HEK293 (cell line): Measurements from ENCODE around the gene PIK3R4.

Experiments used
- ATF2 ChIP-seq: fragments of 450-650 bp; formaldehyde crosslinking; IDR thresholded peaks from 2 replicates; pipeline ENCODE4 v1.5.1; 2016; ENCODE audit warnings: missing biosample characterization, missing genetic modification characterization, low read depth
- FEZF1 ChIP-seq: fragments of 450-650 bp; formaldehyde crosslinking; IDR thresholded peaks from 2 replicates; pipeline ENCODE4 v1.5.1; 2016; ENCODE audit warnings: missing biosample characterization, missing genetic modification characterization
- GLIS1 ChIP-seq: fragments of 450-650 bp; formaldehyde crosslinking; IDR thresholded peaks from 2 replicates; pipeline ENCODE4 v1.5.1; 2016; ENCODE audit warnings: missing biosample characterization, missing genetic modification characterization
- KLF16 ChIP-seq: fragments of 450-650 bp; formaldehyde crosslinking; IDR thresholded peaks from 2 replicates; pipeline ENCODE4 v1.5.1; 2017; ENCODE audit warnings: missing biosample characterization, missing genetic modification characterization
- OSR2 ChIP-seq: fragments of 450-650 bp; formaldehyde crosslinking; IDR thresholded peaks from 2 replicates; pipeline ENCODE4 v1.5.1; 2016; ENCODE audit warnings: missing biosample characterization, missing genetic modification characterization
- PRDM10 ChIP-seq: fragments of 450-650 bp; formaldehyde crosslinking; IDR thresholded peaks from 2 replicates; pipeline ENCODE4 v1.5.1; 2016; ENCODE audit warnings: missing biosample characterization, missing genetic modification characterization
- PRDM6 ChIP-seq: fragments of 450-650 bp; formaldehyde crosslinking; IDR thresholded peaks from 2 replicates; pipeline ENCODE4 v1.5.1; 2017; ENCODE audit warnings: missing biosample characterization, missing genetic modification characterization
- SP7 ChIP-seq: fragments of 450-650 bp; formaldehyde crosslinking; IDR thresholded peaks from 2 replicates; pipeline ENCODE4 v1.5.1; 2016; ENCODE audit warnings: missing biosample characterization, missing genetic modification characterization
- ZBTB17 ChIP-seq: fragments of 450-650 bp; formaldehyde crosslinking; IDR thresholded peaks from 2 replicates; pipeline ENCODE4 v1.5.1; 2016; ENCODE audit warnings: missing biosample characterization, missing genetic modification characterization
- ZBTB44 ChIP-seq: fragments of 450-650 bp; IDR thresholded peaks from 2 replicates; pipeline ENCODE4 v1.5.1; 2018; ENCODE audit warnings: missing biosample characterization, mild to moderate bottlenecking, missing genetic modification characterization
- ZEB2 ChIP-seq: fragments of 450-650 bp; formaldehyde crosslinking; IDR thresholded peaks from 2 replicates; pipeline ENCODE4 v1.5.1; 2016; ENCODE audit warnings: missing biosample characterization, missing genetic modification characterization
- ZFP41 ChIP-seq: fragments of 450-650 bp; formaldehyde crosslinking; IDR thresholded peaks from 2 replicates; pipeline ENCODE4 v1.5.1; 2016; ENCODE audit warnings: missing biosample characterization, missing genetic modification characterization, borderline replicate concordance
- ZIC2 ChIP-seq: fragments of 450-650 bp; formaldehyde crosslinking; IDR thresholded peaks from 2 replicates; pipeline ENCODE4 v1.5.1; 2016; ENCODE audit warnings: missing biosample characterization, missing genetic modification characterization
- ZNF274 ChIP-seq, 2 experiments: fragments of 200-500 bp in 1 of 2; fragments of 450-650 bp in 1 of 2; sonication (Bioruptor generic) in 1 of 2; formaldehyde crosslinking in 1 of 2; IDR thresholded peaks; 2 replicates each; pipeline versions ENCODE4 v1.5.1 to v1.6.1; 2014 to 2016; ENCODE audit warnings: borderline replicate concordance in 1 of 2, inconsistent platforms in 1 of 2, low read length in 1 of 2, missing biosample characterization in 1 of 2, missing genetic modification characterization in 1 of 2
- ZNF629 ChIP-seq: fragments of 450-650 bp; formaldehyde crosslinking; IDR thresholded peaks from 2 replicates; pipeline ENCODE4 v1.5.1; 2017; ENCODE audit warnings: missing biosample characterization, missing genetic modification characterization
- ZNF777 ChIP-seq: fragments of 450-650 bp; formaldehyde crosslinking; IDR thresholded peaks from 2 replicates; pipeline ENCODE4 v1.5.1; 2017; ENCODE audit warnings: missing biosample characterization, missing genetic modification characterization, borderline replicate concordance
- ZNF843 ChIP-seq: fragments of 450-650 bp; formaldehyde crosslinking; IDR thresholded peaks from 2 replicates; pipeline ENCODE4 v1.5.1; 2016; ENCODE audit warnings: missing biosample characterization, missing genetic modification characterization
- TF ChIP-seq, protein P1 (sequence below): fragments of 450-650 bp; formaldehyde crosslinking; IDR thresholded peaks from 2 replicates; pipeline ENCODE4 v1.5.1; 2016; ENCODE audit warnings: missing biosample characterization, missing genetic modification characterization
- TF ChIP-seq, protein P2 (sequence below): fragments of 450-650 bp; formaldehyde crosslinking; IDR thresholded peaks from 2 replicates; pipeline ENCODE4 v1.5.1; 2016; ENCODE audit warnings: missing biosample characterization, missing genetic modification characterization

Gene PIK3R4

DNA sequence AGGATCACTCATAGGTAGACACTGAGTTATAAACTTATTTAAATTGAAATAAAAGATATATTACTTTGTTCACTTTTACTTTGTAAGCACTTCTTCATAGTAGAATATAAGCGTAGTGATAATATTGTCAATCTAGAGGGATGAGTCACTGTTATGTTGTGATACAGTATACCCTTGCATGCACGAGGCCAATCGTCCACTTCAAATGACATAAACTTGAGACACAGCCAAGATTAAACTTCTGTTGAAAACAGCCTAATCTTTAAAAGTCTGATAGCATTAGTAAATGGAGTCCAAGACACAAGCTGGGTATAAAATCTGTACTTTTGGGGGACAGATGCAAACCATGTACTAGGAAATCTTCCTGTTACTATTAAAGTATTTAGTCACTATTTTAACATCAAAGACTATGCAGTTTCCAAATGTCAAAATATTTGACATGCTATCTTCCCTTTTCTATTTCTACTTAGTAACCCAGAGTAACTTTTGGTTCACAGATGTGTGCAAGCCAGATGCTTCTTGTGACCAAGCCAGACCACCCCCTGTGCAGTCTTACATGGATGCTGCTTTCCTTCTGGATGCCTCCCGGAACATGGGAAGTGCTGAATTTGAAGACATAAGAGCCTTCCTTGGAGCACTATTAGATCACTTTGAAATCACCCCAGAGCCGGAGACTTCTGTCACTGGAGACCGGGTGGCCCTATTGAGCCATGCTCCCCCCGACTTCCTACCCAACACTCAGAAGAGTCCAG, 85.3 kb downstream of the PIK3R4 start (continued):
- TF ChIP-seq, protein P1, sequence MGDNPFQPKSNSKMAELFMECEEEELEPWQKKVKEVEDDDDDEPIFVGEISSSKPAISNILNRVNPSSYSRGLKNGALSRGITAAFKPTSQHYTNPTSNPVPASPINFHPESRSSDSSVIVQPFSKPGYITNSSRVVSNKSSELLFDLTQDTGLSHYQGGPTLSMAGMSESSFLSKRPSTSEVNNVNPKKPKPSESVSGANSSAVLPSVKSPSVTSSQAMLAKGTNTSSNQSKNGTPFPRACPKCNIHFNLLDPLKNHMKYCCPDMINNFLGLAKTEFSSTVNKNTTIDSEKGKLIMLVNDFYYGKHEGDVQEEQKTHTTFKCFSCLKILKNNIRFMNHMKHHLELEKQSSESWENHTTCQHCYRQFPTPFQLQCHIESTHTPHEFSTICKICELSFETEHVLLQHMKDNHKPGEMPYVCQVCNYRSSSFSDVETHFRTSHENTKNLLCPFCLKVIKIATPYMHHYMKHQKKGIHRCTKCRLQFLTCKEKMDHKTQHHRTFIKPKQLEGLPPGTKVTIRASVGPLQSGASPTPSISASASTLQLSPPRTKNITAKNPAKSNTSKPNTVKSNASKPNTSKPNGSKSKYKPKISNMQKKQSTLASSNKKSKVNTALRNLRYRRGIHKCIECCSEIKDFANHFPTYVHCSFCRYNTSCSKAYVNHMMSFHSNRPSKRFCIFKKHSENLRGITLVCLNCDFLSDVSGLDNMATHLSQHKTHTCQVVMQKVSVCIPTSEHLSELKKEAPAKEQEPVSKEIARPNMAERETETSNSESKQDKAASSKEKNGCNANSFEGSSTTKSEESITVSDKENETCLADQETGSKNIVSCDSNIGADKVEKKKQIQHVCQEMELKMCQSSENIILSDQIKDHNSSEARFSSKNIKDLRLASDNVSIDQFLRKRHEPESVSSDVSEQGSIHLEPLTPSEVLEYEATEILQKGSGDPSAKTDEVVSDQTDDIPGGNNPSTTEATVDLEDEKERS (tag by site-specific recombination), result no peak
- TF ChIP-seq KLF16 (tag by site-specific recombination), result no peak
- TF ChIP-seq PRDM10 (tag by site-specific recombination), result peak; percentile 43; the same call in 1 of the 2 replicates
- peak; percentile 51; the same call in 1 of the 2 replicates for TF ChIP-seq ZEB2 (tag by site-specific recombination)
- 0 out of 2 replicates have a peak, but pooled peaks have one; percentile 14 for TF ChIP-seq ZBTB17
- TF ChIP-seq ZFP41 (tag by site-specific recombination), result no peak
- TF ChIP-seq ZIC2, result no peak
- TF ChIP-seq, protein P2, sequence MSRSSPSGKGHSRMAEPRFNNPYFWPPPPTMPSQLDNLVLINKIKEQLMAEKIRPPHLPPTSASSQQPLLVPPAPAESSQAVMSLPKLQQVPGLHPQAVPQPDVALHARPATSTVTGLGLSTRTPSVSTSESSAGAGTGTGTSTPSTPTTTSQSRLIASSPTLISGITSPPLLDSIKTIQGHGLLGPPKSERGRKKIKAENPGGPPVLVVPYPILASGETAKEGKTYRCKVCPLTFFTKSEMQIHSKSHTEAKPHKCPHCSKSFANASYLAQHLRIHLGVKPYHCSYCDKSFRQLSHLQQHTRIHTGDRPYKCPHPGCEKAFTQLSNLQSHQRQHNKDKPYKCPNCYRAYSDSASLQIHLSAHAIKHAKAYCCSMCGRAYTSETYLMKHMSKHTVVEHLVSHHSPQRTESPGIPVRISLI, result no peak
- no peak; the same call in 1 of the 2 replicates for TF ChIP-seq OSR2 (tag by site-specific recombination)
- peak; percentile 31; the same call in 1 of the 2 replicates for TF ChIP-seq PRDM6
- TF ChIP-seq ZNF843 (tag by site-specific recombination), result peak; percentile 53; the same call in 1 of the 2 replicates
- peak; percentile 28; the same call in 1 of the 2 replicates for TF ChIP-seq GLIS1
- TF ChIP-seq FEZF1 (tag by site-specific recombination), result peak; percentile 53
- TF ChIP-seq SP7 (tag by site-specific recombination), result peak; percentile 39; the same call in 1 of the 2 replicates
- peak; percentile 49 for TF ChIP-seq ZNF629 (tag by site-specific recombination)
- no peak for TF ChIP-seq ZNF777
- TF ChIP-seq ZBTB44 (tag by site-specific recombination), result peak; percentile 91
- TF ChIP-seq ATF2 (tag by site-specific recombination), result peak; percentile 2; the same call in 1 of the 2 replicates
- no peak for TF ChIP-seq ZNF274 (IDR thresholded peaks at IDR 0.05; ENCODE audit: low read length)
- TF ChIP-seq ZNF274 (tag by site-specific recombination; IDR thresholded peaks at IDR 0.05; ENCODE audit: borderline replicate concordance), result no peak
- TF ChIP-seq, all 188 proteins: peak for 14
